T-helper 2 cell treated with Interferon-gamma antibody and Interleukin-4, amounts not matched to agents 5 μg/mL and 100 μg/mL, for 36 hours (primary cell): ENCODE data around the gene C17orf114.
A peak's percentile ranks its signal among the peaks of the same experiment; 100 is the strongest.

Experiments
- DNase-seq: peaks from one replicate; pipeline ENCODE4 v3.0.0; 2021; ENCODE audit warnings: low spot score
- H3K27ac Mint-ChIP-seq: one replicate; pipeline ENCODE4 v1.8.0; 2021; ENCODE audit warnings: mild to moderate bottlenecking, mixed read lengths
- H3K27me3 Mint-ChIP-seq: one replicate; pipeline ENCODE4 v1.8.0; 2021; ENCODE audit warnings: low read depth, mixed read lengths
- H3K36me3 Mint-ChIP-seq: one replicate; pipeline ENCODE4 v1.8.0; 2021; ENCODE audit warnings: low read depth, mixed read lengths
- H3K4me1 Mint-ChIP-seq: one replicate; pipeline ENCODE4 v1.8.0; 2021; ENCODE audit warnings: low read depth, mixed read lengths
- H3K4me3 Mint-ChIP-seq: one replicate; pipeline ENCODE4 v1.8.0; 2022; ENCODE audit warnings: mild to moderate bottlenecking, moderate library complexity, mixed read lengths
- H3K9me3 Mint-ChIP-seq: one replicate; pipeline ENCODE4 v1.8.0; 2021; ENCODE audit warnings: mixed read lengths

The C17orf114 gene

GRCh38 chr17:4810696-4811290 is 8.7 kb upstream of the C17orf114 start:
- H3K36me3 Mint-ChIP-seq: peaks cover 6% of the 10 kb centered on the region
- no peaks in the 10 kb centered on the region for H3K9me3 Mint-ChIP-seq
- peaks cover 8% of the 10 kb centered on the region for H3K4me1 Mint-ChIP-seq
- DNase-seq: no peak
- H3K27ac Mint-ChIP-seq: no peak overlapping the region
- no peak overlapping the region for H3K4me3 Mint-ChIP-seq
- no peaks in the 10 kb centered on the region for H3K27me3 Mint-ChIP-seq

- H3K4me3 Mint-ChIP-seq: peak overlapping the region; percentile 75
- H3K9me3 Mint-ChIP-seq: no peaks in the 10 kb centered on the region
- no peak for DNase-seq
These were observed 6.2 kb upstream of the C17orf114 start for GRCh38 chr17:4808378-4808767.

GRCh38 chr17:4807605-4808377 is 5.7 kb upstream of the C17orf114 start:
- no peak for DNase-seq
- H3K4me1 Mint-ChIP-seq: peaks cover 8% of the 10 kb centered on the region
- H3K27me3 Mint-ChIP-seq: no peaks in the 10 kb centered on the region
- H3K36me3 Mint-ChIP-seq: peaks cover 6% of the 10 kb centered on the region
- H3K9me3 Mint-ChIP-seq: no peaks in the 10 kb centered on the region
- H3K27ac Mint-ChIP-seq: peak overlapping the region; percentile 60
- peak overlapping the region; percentile 75 for H3K4me3 Mint-ChIP-seq

More at GRCh38 chr17:4808378-4808767, 6.2 kb upstream of the C17orf114 start:
- Mint-ChIP-seq H3K27ac (peak overlapping the region; percentile 15), H3K27me3 (no peaks in the 10 kb centered on the region), H3K36me3 (peaks cover 6% of the 10 kb centered on the region), H3K4me1 (peaks cover 8% of the 10 kb centered on the region)

DNA sequence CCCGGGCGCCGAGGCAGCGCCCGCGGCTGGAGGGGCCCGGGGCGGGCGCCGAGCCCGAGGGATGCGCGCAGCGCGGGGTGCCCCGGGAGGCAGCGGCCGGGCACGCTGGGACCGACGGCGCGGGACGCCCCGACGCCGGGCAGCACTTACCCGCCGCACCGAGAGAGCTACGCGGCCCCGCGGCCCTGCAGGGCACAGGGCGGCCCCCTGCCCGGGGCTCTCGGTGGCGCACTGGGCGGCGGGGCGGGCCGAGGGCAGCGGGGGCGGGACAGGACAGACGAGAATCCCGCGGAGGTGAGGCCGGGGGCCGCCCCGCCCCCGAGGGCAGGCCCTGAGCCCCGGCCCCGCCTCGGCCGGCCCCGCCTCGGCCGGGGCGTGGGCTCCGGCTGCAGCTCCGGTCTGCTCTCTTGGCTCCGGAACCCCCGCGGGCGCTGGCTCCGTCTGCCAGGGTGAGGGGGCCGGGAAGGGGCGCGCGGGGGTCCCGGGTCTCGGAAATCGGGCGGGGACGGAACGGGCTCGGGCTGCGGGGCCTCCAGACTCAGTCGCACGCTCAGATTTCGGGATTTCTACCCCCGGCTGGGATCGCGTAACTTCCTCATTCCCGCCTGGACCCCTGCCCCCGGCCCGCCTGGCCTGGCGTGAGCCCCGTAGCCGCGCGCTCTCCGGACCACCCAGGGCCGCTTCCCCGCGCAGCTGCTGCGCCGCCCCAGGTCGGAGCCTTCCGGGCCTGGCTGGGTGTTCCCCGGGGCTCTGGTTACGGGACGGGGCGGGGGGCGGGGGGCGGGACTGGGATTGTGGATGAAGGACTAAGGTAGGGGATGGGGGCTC is 4.9 kb upstream of the C17orf114 start, which contains the start of gene PLD2:
Gene PLD2 (plus strand): TSS at position 376 of the 828 bp plus-strand sequence. CDS start 621 bp downstream, outside the sequence.
- H3K27me3 Mint-ChIP-seq: no peaks in the 10 kb centered on the region
- peak within 1 kb of the TSS; percentile 75 for H3K4me3 Mint-ChIP-seq
- peaks cover 8% of the 10 kb centered on the region for H3K4me1 Mint-ChIP-seq
- H3K9me3 Mint-ChIP-seq: no peaks in the 10 kb centered on the region
- peak within 1 kb of the TSS; percentile 60 for H3K27ac Mint-ChIP-seq
- peak; percentile 92 for DNase-seq
- peaks cover 6% of the 10 kb centered on the region for H3K36me3 Mint-ChIP-seq

GRCh38 chr17:4806456-4806776 is 4.3 kb upstream of the C17orf114 start:
- Mint-ChIP-seq H3K27ac (no peak overlapping the region), H3K36me3 (peaks cover 6% of the 10 kb centered on the region), H3K4me3 (peak overlapping the region; percentile 75), H3K4me1 (peaks cover 8% of the 10 kb centered on the region), H3K9me3 (no peaks in the 10 kb centered on the region), H3K27me3 (no peaks in the 10 kb centered on the region)
- DNase-seq: no peak

DNA sequence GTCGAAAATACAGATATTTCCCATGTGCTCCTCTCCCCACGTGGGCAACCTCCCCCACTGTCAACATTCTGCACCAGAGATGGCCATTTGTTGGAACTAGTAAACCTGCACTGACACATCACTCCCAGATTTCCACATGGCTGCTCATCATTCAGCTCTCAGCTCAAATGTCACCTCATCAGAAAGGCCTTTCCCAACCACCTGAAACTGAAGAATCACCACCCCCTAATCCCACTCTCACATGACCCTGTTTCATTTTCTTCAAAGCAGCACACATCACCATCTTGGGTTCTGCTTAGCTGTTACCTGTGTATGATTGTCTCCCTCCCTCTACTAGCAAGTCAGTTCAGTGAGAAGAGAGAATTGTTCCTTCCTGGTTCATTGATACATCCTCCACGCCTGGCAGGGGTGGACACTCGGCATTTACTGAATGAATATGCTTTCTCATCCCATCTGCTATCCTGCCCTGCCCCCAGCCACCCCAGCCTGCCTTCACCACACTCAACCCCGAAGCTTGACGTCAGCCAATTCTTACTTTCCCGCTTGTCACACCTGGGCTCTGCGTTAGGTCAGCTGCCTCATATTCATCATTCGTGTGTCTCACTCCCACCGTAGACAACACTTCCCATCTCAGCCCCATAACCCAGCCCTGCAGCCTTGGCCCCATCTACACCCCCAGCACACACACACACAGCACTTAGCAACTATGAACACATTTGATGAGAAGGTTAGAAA is 1.5 kb downstream of the C17orf114 start:
- Mint-ChIP-seq H3K4me3 (no peak overlapping the region), H3K4me1 (peaks cover 5% of the 10 kb centered on the region), H3K27me3 (no peaks in the 10 kb centered on the region), H3K27ac (no peak overlapping the region), H3K9me3 (no peaks in the 10 kb centered on the region), H3K36me3 (peaks cover 18% of the 10 kb centered on the region)
- DNase-seq: no peak

DNA sequence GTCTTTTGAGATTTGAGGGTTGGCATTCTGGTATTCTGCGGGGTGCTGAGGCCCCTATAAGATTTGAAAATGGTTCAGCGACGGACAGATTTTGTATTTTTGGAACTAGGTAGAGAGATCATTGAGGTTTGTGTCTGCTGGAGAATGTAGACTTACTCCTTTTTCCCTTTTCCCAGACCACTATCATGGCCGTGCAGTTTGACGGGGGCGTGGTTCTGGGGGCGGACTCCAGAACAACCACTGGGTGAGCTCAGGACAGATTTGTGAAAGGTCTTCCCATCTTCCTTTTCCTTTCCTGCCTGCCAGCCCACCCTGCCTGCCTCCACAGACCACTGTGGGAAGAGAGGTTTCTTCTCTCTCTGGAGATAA is 5.6 kb downstream of the C17orf114 start:
- DNase-seq: no peak
- peaks cover 18% of the 10 kb centered on the region for H3K36me3 Mint-ChIP-seq
- peak overlapping the region; percentile 95 for H3K27ac Mint-ChIP-seq
- H3K9me3 Mint-ChIP-seq: no peaks in the 10 kb centered on the region
- peak overlapping the region; percentile 100 for H3K4me3 Mint-ChIP-seq
- peaks cover 11% of the 10 kb centered on the region for H3K4me1 Mint-ChIP-seq
- no peaks in the 10 kb centered on the region for H3K27me3 Mint-ChIP-seq

GRCh38 chr17:4795168-4795567 is 7.0 kb downstream of the C17orf114 start:
- Mint-ChIP-seq H3K4me1 (peaks cover 20% of the 10 kb centered on the region), H3K9me3 (no peaks in the 10 kb centered on the region), H3K27me3 (no peaks in the 10 kb centered on the region), H3K36me3 (peaks cover 18% of the 10 kb centered on the region), H3K27ac (peak overlapping the region; percentile 95), H3K4me3 (peak overlapping the region; percentile 100)
- DNase-seq: no peak

- Mint-ChIP-seq H3K36me3 (peaks cover 3% of the 10 kb centered on the region), H3K9me3 (no peaks in the 10 kb centered on the region), H3K27me3 (peaks cover 30% of the 10 kb centered on the region), H3K4me1 (peaks cover 25% of the 10 kb centered on the region), H3K4me3 (peak overlapping the region; percentile 85), H3K27ac (peak overlapping the region; percentile 95)
- no peak for DNase-seq
These were observed 11.4 kb downstream of the C17orf114 start for GRCh38 chr17:4790705-4791088.

- peaks cover 3% of the 10 kb centered on the region for H3K36me3 Mint-ChIP-seq
- peak overlapping the region; percentile 95 for H3K27ac Mint-ChIP-seq
- DNase-seq: peak; percentile 88
- H3K9me3 Mint-ChIP-seq: no peaks in the 10 kb centered on the region
- H3K27me3 Mint-ChIP-seq: peaks cover 36% of the 10 kb centered on the region
- H3K4me3 Mint-ChIP-seq: peak overlapping the region; percentile 85
- H3K4me1 Mint-ChIP-seq: peaks cover 25% of the 10 kb centered on the region
These were observed 12.0 kb downstream of the C17orf114 start for GRCh38 chr17:4789951-4790704.

DNA sequence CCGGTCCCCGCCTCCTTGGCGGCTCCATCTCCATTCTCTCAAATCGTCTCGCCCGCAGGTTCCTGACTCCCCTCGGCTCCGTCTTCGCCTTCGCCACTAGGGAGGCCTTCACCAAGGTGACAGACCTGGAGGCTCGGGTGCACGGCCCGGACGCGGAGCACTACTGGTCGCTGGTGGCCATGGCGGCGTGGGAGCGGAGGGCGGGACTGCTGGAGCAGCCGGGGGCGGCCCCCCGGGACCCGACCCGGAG is 12.5 kb downstream of the C17orf114 start:
- peak overlapping the region; percentile 73 for H3K4me3 Mint-ChIP-seq
- peaks cover 39% of the 10 kb centered on the region for H3K27me3 Mint-ChIP-seq
- H3K4me1 Mint-ChIP-seq: peaks cover 25% of the 10 kb centered on the region
- peak overlapping the region; percentile 68 for H3K27ac Mint-ChIP-seq
- no peaks in the 10 kb centered on the region for H3K9me3 Mint-ChIP-seq
- peaks cover 3% of the 10 kb centered on the region for H3K36me3 Mint-ChIP-seq
- DNase-seq: no peak

DNA sequence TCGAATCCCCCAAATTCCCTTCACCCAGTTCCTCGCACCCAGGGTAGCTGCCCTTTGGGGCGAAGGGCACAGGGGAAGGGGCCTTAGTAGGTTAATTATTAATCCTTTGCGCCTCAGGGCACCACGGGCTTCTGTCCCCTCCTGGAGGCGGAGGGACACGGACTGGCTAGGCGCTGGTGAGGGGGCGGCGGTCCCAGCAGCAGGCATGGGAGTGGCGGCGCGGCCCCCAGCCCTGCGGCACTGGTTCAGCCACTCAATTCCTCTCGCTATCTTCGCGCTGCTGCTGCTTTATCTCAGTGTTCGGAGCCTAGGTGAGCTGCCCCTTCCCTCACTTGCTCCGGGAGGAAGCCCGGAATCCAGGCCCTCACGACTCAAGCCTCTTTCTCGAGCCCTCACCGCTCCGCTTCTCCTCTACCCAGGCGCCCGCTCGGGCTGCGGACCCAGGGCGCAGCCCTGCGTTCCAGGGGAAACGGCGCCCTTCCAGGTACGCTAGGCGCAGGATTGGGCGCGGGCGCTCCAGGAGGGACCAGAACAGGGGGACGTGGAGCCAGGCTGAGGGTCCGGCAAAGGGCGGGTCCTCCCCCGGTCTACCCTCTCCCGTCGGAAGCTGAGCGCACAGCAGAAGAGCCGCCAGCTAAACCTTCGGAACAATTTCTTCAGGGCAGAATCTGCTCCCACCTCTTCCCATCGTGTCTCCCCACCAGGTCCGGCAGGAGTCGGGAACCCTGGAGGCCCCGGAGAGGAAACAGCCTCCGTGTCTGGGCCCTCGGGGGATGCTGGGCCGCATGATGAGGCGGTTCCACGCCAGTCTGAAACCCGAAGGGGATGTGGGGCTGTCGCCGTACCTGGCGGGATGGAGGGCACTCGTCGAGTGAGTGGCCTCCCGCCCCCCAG is 13.1 kb downstream of the C17orf114 start, which contains the start of gene GLTPD2:
Gene GLTPD2 (plus strand): TSS at position 158 of the 894 bp plus-strand sequence. CDS start 48 bp downstream, at position 206.
- no peak for DNase-seq

More for the DNA sequence above, 13.1 kb downstream of the C17orf114 start, which contains the start of gene GLTPD2:
- Mint-ChIP-seq H3K27ac (peak within 1 kb of the TSS; percentile 68), H3K9me3 (no peaks in the 10 kb centered on the region), H3K27me3 (peaks cover 45% of the 10 kb centered on the region), H3K4me3 (peak within 1 kb of the TSS; percentile 73), H3K36me3 (peaks cover 3% of the 10 kb centered on the region), H3K4me1 (peaks cover 25% of the 10 kb centered on the region)
